GM18508 (cell line): Measurements from ENCODE around the gene GJC2.

Experiments
- ATAC-seq: cut with Tn5 transposase; IDR thresholded peaks from one replicate; pipeline ENCODE4 v1.9.1; 2021; ENCODE audit warnings: moderate number of reproducible peaks; ENCODE audit not compliant: insufficient read depth, unreplicated experiment

The GJC2 gene

GRCh38 chr1:228144193-228144992, 5.3 kb upstream of the GJC2 start:
- no peak for ATAC-seq

- ATAC-seq: no peak
Measured at GRCh38 chr1:228144993-228145343, 4.8 kb upstream of the GJC2 start.

GRCh38 chr1:228145463-228146416, 4.0 kb upstream of the GJC2 start:
- ATAC-seq: no peak

- ATAC-seq: no peak
Measured at GRCh38 chr1:228146417-228147150, 3.1 kb upstream of the GJC2 start.

- ATAC-seq: no peak
Measured at GRCh38 chr1:228147151-228147693, 2.5 kb upstream of the GJC2 start.

- no peak for ATAC-seq
Measured at GRCh38 chr1:228147768-228148167, 2.0 kb upstream of the GJC2 start.

- no peak for ATAC-seq
Measured at GRCh38 chr1:228148196-228148861, 1.4 kb upstream of the GJC2 start.

GRCh38 chr1:228148935-228149405, 760 bp upstream of the GJC2 start:
- no peak for ATAC-seq

GRCh38 chr1:228150120-228150460, 360 bp downstream of the GJC2 start:
- no peak for ATAC-seq

- ATAC-seq: no peak
Measured at GRCh38 chr1:228150461-228151179, 890 bp downstream of the GJC2 start.

- no peak for ATAC-seq
Measured at GRCh38 chr1:228151180-228151925, 1.6 kb downstream of the GJC2 start.

- ATAC-seq: no peak
Measured at GRCh38 chr1:228152097-228152917, 2.6 kb downstream of the GJC2 start.

- ATAC-seq: no peak
Measured at GRCh38 chr1:228152918-228153258, 3.2 kb downstream of the GJC2 start.

GRCh38 chr1:228154021-228154669, 4.4 kb downstream of the GJC2 start:
- ATAC-seq: no peak

GRCh38 chr1:228154670-228155571, 5.2 kb downstream of the GJC2 start:
- no peak for ATAC-seq
